GM10266 (cell line): Measurements from ENCODE around the gene TCERG1L.

Experiments used
- DNase-seq: peaks from one replicate; pipeline ENCODE4 v3.0.0; 2012; ENCODE audit errors: extremely low spot score
- CTCF ChIP-seq: IDR thresholded peaks from 2 replicates; pipeline ENCODE4 v1.5.1; 2012; ENCODE audit warnings: mild to moderate bottlenecking, low read depth; ENCODE audit not compliant: control insufficient read depth, insufficient read depth; ENCODE audit errors: missing control alignments

Gene TCERG1L

GRCh38 chr10:131087464-131088215 lies 223.9 kb downstream of the TCERG1L start:
- no peak for TF ChIP-seq CTCF
- no peak for DNase-seq

GRCh38 chr10:131086511-131086910 lies 225.0 kb downstream of the TCERG1L start:
- DNase-seq, result no peak
- no peak for TF ChIP-seq CTCF

GRCh38 chr10:131086094-131086493 lies 225.4 kb downstream of the TCERG1L start:
- TF ChIP-seq CTCF, result no peak
- no peak for DNase-seq

- TF ChIP-seq CTCF, result no peak
- no peak for DNase-seq
Measured at GRCh38 chr10:131085091-131085860, 226.2 kb downstream of the TCERG1L start.

- TF ChIP-seq CTCF, result no peak
- DNase-seq, result no peak
Measured at GRCh38 chr10:131084791-131085090, 226.8 kb downstream of the TCERG1L start.

- no peak for DNase-seq
- no peak for TF ChIP-seq CTCF
Measured at GRCh38 chr10:131083915-131084790, 227.4 kb downstream of the TCERG1L start.
